Tibial nerve (tissue), 4 donors: ENCODE measurements around the gene USP16. TPM values are rescaled to one million over a fixed set of nuclear protein-coding genes. Genes with fewer than 3 reads are reported as not detected.
A peak's percentile ranks its signal among the peaks of the same experiment; 100 is the strongest.

Experiments used
- DNase-seq, 2 donors: peaks; one replicate each; pipeline ENCODE4 v3.0.0-alpha.2; 2019; ENCODE audit warnings: low spot score in 2 of 2
- H3K27ac ChIP-seq, 4 donors: fragments of 200-600 bp; sonication (generic) in 3 of 4; one replicate each; pipeline ENCODE4 v1.5.1; 2017 to 2019; ENCODE audit warnings: mild to moderate bottlenecking in 1 of 4
- H3K27me3 ChIP-seq, 2 donors: fragments of 200-600 bp; sonication (generic) in 1 of 2; one replicate each; pipeline versions ENCODE4 v1.5.1 to v1.6.0; 2017 to 2019
- H3K36me3 ChIP-seq, 3 donors: fragments of 200-600 bp; sonication (generic); one replicate each; pipeline ENCODE4 v1.5.1; 2018 to 2019
- H3K4me1 ChIP-seq, 4 donors: fragments of 200-600 bp; sonication (generic) in 3 of 4; one replicate each; pipeline ENCODE4 v1.5.1; 2017 to 2019
- H3K4me3 ChIP-seq, 4 donors: fragments of 200-600 bp; sonication (generic) in 3 of 4; one replicate each; pipeline ENCODE4 v1.5.1; 2017 to 2019; ENCODE audit warnings: mild to moderate bottlenecking in 1 of 4, moderate library complexity in 1 of 4
- H3K9me3 ChIP-seq, 4 donors: fragments of 200-600 bp; sonication (generic) in 3 of 4; one replicate each; pipeline ENCODE4 v1.5.1; 2017 to 2019
- EP300 ChIP-seq, 2 donors: sonication (generic); formaldehyde crosslinking; IDR thresholded peaks; one replicate each; pipeline ENCODE4 v1.6.1; 2017; ENCODE audit warnings: antibody characterized with exemption in 2 of 2, mild to moderate bottlenecking in 1 of 2
- POLR2A ChIP-seq, 2 donors: fragments of 450-650 bp; IDR thresholded peaks; one replicate each; pipeline ENCODE4 v1.6.1; 2017; ENCODE audit warnings: antibody characterized with exemption in 2 of 2, mild to moderate bottlenecking in 2 of 2, moderate library complexity in 2 of 2
- WGBS, 2 donors: methylation state at CpG; one replicate each; pipeline ENCODE4 v1.1.5; 2018; 5-methylcytosine and 5-hydroxymethylcytosine counted together
- total RNA-seq, 4 donors: library from RNA; depleted of rRNA; stranded (reverse); fragments of >200 nt; gene quantifications; one replicate each; pipeline ENCODE4 v1.1.0, GENCODE V29; 2016
- TF ChIP-seq, protein P1 (sequence below), 5 experiments: fragments of 200-600 bp in 3 of 5; fragments of 450-650 bp in 2 of 5; sonication (generic) in 3 of 5; IDR thresholded peaks; one replicate each; pipeline ENCODE4 v1.5.1; 2016 to 2019; ENCODE audit warnings: antibody characterized with exemption in 5 of 5, mild to moderate bottlenecking in 3 of 5, moderate library complexity in 2 of 5

Gene USP16
- total RNA-seq, 4 donors from 2014 or later: 29.2 to 43.1 (median 33.8) TPM

DNA sequence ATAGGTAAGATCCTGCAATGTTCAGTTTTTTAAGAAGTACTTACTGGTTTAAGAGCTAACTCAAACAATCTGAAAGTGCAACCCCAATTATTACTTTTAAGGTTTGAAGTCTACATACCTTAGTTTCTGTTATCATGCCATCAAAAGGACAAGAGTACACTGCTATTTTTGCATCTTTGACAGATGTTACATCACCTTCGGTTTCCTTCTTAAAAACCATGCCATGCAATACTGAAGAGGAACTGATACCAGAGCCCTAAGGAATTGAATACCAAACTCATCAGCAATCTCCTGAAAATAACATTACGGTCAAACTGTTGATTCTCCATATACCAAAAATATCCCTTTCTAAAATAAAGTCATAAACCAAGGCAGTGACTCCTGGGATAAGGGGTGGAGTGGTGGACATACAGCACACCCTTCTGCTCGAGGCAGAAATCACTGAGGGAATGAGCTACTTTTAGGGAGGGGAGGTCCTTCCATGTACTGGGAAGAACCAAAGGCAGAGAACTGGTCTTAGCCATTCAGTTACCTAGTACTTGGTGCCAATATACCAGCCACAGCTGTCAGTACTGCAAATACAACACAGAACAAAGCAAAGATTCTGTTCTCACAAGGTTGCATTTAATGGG, 40.5 kb downstream of the USP16 start:
- Histone ChIP-seq H3K9me3 (no peaks in the 10 kb centered on the region), H3K36me3 (peaks cover 3 to 91% (median 29%) of the 10 kb centered on the region in 3 donors), H3K4me3 (no peak overlapping the region), H3K27ac (no peak overlapping the region), H3K27me3 (no peaks in the 10 kb centered on the region), H3K4me1 (peaks cover 0 to 6% (median 2%) of the 10 kb centered on the region in 4 donors)
- TF ChIP-seq POLR2A (IDR thresholded peaks at IDR 0.05): no peak
- TF ChIP-seq, protein P1, sequence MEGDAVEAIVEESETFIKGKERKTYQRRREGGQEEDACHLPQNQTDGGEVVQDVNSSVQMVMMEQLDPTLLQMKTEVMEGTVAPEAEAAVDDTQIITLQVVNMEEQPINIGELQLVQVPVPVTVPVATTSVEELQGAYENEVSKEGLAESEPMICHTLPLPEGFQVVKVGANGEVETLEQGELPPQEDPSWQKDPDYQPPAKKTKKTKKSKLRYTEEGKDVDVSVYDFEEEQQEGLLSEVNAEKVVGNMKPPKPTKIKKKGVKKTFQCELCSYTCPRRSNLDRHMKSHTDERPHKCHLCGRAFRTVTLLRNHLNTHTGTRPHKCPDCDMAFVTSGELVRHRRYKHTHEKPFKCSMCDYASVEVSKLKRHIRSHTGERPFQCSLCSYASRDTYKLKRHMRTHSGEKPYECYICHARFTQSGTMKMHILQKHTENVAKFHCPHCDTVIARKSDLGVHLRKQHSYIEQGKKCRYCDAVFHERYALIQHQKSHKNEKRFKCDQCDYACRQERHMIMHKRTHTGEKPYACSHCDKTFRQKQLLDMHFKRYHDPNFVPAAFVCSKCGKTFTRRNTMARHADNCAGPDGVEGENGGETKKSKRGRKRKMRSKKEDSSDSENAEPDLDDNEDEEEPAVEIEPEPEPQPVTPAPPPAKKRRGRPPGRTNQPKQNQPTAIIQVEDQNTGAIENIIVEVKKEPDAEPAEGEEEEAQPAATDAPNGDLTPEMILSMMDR (IDR thresholded peaks at IDR 0.05): no peak
- no peak for TF ChIP-seq EP300 (IDR thresholded peaks at IDR 0.05)
- 64 to 76% methylated on average over 3 of the region's 3 CpGs for WGBS, 2 donors
- DNase-seq: no peak

DNA sequence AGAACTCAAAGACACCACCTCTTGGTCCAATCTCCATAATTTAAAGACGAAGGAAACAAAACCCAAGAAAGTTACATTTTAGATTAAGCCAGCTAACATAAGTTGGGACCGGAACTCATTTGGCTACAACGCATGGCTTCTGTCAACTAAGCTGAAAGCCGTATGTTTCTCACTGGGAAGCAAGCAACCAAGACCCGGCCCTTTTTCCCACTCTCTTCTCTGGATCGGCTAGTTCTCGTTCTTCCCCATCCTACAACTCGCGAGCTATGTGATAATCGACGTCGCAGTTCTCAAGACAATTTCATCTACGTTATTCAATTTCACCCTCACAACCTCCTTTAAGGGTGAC, 48.4 kb downstream of the USP16 start:
- peaks cover 0 to 40% (median 21%) of the 10 kb centered on the region in 4 donors for H3K4me1 ChIP-seq
- H3K9me3 ChIP-seq: no peaks in the 10 kb centered on the region
- peak overlapping the region; percentile 78 to 92 (median 86) for H3K4me3 ChIP-seq
- TF ChIP-seq POLR2A (IDR thresholded peaks at IDR 0.05) (no peak), EP300 (IDR thresholded peaks at IDR 0.05) (no peak)
- TF ChIP-seq, protein P1 (IDR thresholded peaks at IDR 0.05): no peak
- peaks cover 0 to 12% (median 0%) of the 10 kb centered on the region in 3 donors for H3K36me3 ChIP-seq
- no peaks in the 10 kb centered on the region for H3K27me3 ChIP-seq
- peak overlapping the region; percentile 70 to 95 (median 90) for H3K27ac ChIP-seq
- no peak for DNase-seq
- WGBS, 2 donors: 0 to 1% methylated on average over 13 of the region's 13 CpGs

DNA sequence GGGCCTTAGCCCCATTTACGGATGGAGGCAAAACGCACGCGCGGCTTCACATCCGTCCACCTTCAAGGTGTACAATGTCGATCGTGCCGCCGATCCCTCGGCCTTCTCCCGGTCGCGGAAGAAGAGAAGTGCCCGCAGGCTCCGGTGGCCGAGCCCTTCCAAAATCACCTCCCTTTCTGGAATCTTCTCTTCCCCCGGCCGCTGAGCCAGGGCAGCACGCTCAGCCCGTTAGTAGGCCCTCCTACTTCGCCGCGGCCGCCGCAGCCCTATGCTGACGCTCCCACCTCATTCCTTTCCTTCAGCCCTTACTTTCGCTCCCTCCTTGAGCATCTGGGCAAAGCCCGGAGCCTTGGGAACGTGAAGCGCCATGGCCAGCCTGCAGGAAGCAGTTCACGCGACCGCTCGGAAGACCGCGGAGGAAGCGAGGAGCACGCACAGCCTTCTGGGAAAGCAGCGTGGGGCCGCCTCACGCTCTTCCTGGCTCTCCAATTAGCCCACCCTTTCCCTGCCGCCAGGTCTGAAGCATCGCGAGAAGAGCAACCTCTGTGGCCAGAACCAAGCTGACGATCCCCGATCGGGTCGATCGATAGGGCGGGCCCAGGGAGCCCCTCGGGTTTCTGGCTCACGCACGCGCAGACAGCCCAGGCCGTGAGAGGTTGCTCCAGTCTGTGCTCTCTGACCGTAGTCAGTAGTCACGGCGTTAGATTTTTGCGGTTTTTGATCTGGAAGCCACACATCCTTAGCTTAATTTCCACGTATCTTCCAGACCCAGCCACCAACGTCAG, 48.9 kb downstream of the USP16 start, which contains the start of gene CCT8:
Gene CCT8, minus strand, starts transcription at position 427 of the 785 bp plus-strand sequence. Its CDS starts 58 bp downstream, at position 369.
- peaks cover 0 to 7% (median 0%) of the 10 kb centered on the region in 3 donors for H3K36me3 ChIP-seq
- H3K4me1 ChIP-seq: peaks cover 0 to 40% (median 21%) of the 10 kb centered on the region in 4 donors
- H3K9me3 ChIP-seq: no peaks in the 10 kb centered on the region
- TF ChIP-seq, protein P1 (IDR thresholded peaks at IDR 0.05): peak in 1 of 5 experiments; percentile 42
- peak; percentile 77 to 98 for TF ChIP-seq EP300 (IDR thresholded peaks at IDR 0.05)
- TF ChIP-seq POLR2A (IDR thresholded peaks at IDR 0.05): peak; percentile 70 to 81
- H3K27ac ChIP-seq: peak within 1 kb of the TSS; percentile 70 to 95 (median 90)
- peak within 1 kb of the TSS; percentile 78 to 92 (median 86) for H3K4me3 ChIP-seq
- DNase-seq: peak; percentile 96 to 97
- 0 to 1% methylated on average over 58 to 62 of the region's 62 CpGs for WGBS, 2 donors
- H3K27me3 ChIP-seq: no peaks in the 10 kb centered on the region

DNA sequence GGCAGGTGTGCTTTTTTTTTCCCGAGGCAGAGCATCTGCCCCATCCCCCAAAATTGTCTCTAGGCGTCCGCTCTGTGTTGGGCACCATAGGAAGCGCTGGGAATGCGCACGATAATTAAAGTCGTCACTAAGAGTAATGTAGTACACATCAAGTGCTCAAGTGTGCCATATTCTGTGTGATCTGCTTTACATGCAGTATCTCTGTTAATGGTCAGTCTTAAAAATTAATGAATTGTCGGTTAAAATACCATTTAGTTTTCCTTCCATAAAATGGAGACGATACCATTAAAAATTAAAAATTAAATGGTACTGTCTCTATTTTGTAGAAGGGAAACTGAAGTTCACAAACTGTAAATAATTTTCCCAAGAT, 49.5 kb downstream of the USP16 start:
- H3K4me3 ChIP-seq: peak overlapping the region; percentile 78 to 92 (median 86)
- peak overlapping the region; percentile 70 to 95 (median 90) for H3K27ac ChIP-seq
- H3K27me3 ChIP-seq: no peaks in the 10 kb centered on the region
- peaks cover 0 to under 1% (median 0%) of the 10 kb centered on the region in 3 donors for H3K36me3 ChIP-seq
- peaks cover 0 to 41% (median 21%) of the 10 kb centered on the region in 4 donors for H3K4me1 ChIP-seq
- no peaks in the 10 kb centered on the region for H3K9me3 ChIP-seq
- 9 to 13% methylated on average over 9 of the region's 9 CpGs for WGBS, 2 donors
- TF ChIP-seq, protein P1 (IDR thresholded peaks at IDR 0.05): no peak
- TF ChIP-seq POLR2A (IDR thresholded peaks at IDR 0.05) (no peak), EP300 (IDR thresholded peaks at IDR 0.05) (no peak)
- no peak for DNase-seq

DNA sequence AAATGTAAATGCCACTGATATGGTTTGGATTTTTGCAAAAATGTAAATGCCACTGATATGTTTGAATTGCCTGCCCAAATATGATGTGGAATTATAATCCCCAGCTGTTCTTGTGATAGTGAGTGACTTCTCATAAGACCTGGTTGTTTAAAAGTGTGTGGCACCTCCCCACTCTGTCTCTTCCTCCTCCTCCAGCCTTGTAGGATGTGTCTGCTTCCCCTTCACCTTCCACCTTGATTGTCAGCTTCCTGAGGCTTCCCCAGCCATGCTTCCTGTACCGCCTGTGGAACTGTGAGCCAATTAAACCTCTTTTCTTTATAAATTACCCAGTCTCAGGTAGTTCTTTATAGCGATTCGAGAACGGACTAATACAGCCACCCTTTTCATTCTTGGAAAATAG, 50.3 kb downstream of the USP16 start:
- H3K27me3 ChIP-seq: no peaks in the 10 kb centered on the region
- 92% methylated on average over 4 of the region's 4 CpGs for WGBS, 2 donors
- no peak for DNase-seq
- H3K4me1 ChIP-seq: peaks cover 0 to 43% (median 24%) of the 10 kb centered on the region in 4 donors
- H3K9me3 ChIP-seq: no peaks in the 10 kb centered on the region
- H3K36me3 ChIP-seq: no peaks in the 10 kb centered on the region
- no peak overlapping the region for H3K4me3 ChIP-seq
- no peak overlapping the region for H3K27ac ChIP-seq
- TF ChIP-seq EP300 (IDR thresholded peaks at IDR 0.05): no peak
- TF ChIP-seq POLR2A (IDR thresholded peaks at IDR 0.05): no peak
- TF ChIP-seq, protein P1 (IDR thresholded peaks at IDR 0.05): no peak
